Tibial nerve (tissue), 3 donors: ENCODE results near the gene OPCML.

ENCODE experiments used
- CTCF ChIP-seq, 5 experiments: fragments of 200-600 bp in 3 of 5; fragments of 450-650 bp in 2 of 5; sonication (generic) in 3 of 5; IDR thresholded peaks; one replicate each; pipeline ENCODE4 v1.5.1; 2016 to 2019; ENCODE audit warnings: antibody characterized with exemption in 5 of 5, mild to moderate bottlenecking in 3 of 5, moderate library complexity in 2 of 5
- POLR2A ChIP-seq, 2 donors: fragments of 450-650 bp; IDR thresholded peaks; one replicate each; pipeline ENCODE4 v1.6.1; 2017; ENCODE audit warnings: antibody characterized with exemption in 2 of 2, mild to moderate bottlenecking in 2 of 2, moderate library complexity in 2 of 2

- TF ChIP-seq CTCF (IDR thresholded peaks at IDR 0.05) (no peak), POLR2A (IDR thresholded peaks at IDR 0.05) (no peak)
Measured at GRCh38 chr11:132894606-132895005, 637.7 kb downstream of the OPCML start.
